ENCODE measurements around the gene TRIM41.

The TRIM41 gene

GRCh38 chr5:181233801-181234454, 10.8 kb downstream of the TRIM41 start:
- no peak for DNase-seq

- DNase-seq = no peak
Observed at GRCh38 chr5:181234455-181235306, 11.6 kb downstream of the TRIM41 start.

GRCh38 chr5:181235323-181235688, 12.2 kb downstream of the TRIM41 start:
- DNase-seq = no peak

GRCh38 chr5:181235689-181236366, 12.7 kb downstream of the TRIM41 start:
- no peak for DNase-seq

- no peak for DNase-seq
Observed at GRCh38 chr5:181236471-181236870, 13.4 kb downstream of the TRIM41 start.

- DNase-seq = no peak
Observed at GRCh38 chr5:181236954-181237641, 14.0 kb downstream of the TRIM41 start.

GRCh38 chr5:181237729-181238385, 14.8 kb downstream of the TRIM41 start:
- no peak for DNase-seq

- DNase-seq = no peak
Observed at GRCh38 chr5:181239062-181239663, 16.1 kb downstream of the TRIM41 start.

GRCh38 chr5:181241393-181241975, 18.4 kb downstream of the TRIM41 start:
- no peak for DNase-seq

- DNase-seq = no peak
Observed at GRCh38 chr5:181242031-181242451, 19.0 kb downstream of the TRIM41 start.

- DNase-seq = no peak
Observed at GRCh38 chr5:181243018-181243563, 20.0 kb downstream of the TRIM41 start.

- no peak for DNase-seq
Observed at GRCh38 chr5:181243564-181244343, 20.7 kb downstream of the TRIM41 start, which contains the start of gene RACK1. RACK1 (minus strand) TSS chr5:181243906; CDS start chr5:181243800, 106 bp downstream.

- DNase-seq = no peak
Observed at GRCh38 chr5:181245427-181246275, 22.6 kb downstream of the TRIM41 start.

GRCh38 chr5:181246276-181247049, 23.4 kb downstream of the TRIM41 start:
- no peak for DNase-seq

- DNase-seq = no peak
Observed at GRCh38 chr5:181248277-181248676, 25.2 kb downstream of the TRIM41 start.

- no peak for DNase-seq
Observed at GRCh38 chr5:181255276-181255675, 32.2 kb downstream of the TRIM41 start.

GRCh38 chr5:181255836-181256578, 32.9 kb downstream of the TRIM41 start:
- DNase-seq = no peak

GRCh38 chr5:181258576-181258975, 35.5 kb downstream of the TRIM41 start:
- DNase-seq = no peak
